GM12864 (cell line): Measurements from ENCODE around the gene CKAP5.
"Not testable (repeated sequence)": the region's sequence is repeated elsewhere in the genome, so short reads cannot be mapped to it uniquely, and the experiment has no call there.

Experiments
- DNase-seq: peaks from one replicate; pipeline ENCODE4 v3.0.0-alpha.2; 2011; ENCODE audit warnings: low read depth
- H3K4me3 ChIP-seq: 2 replicates; pipeline ENCODE4 v1.5.1; 2011; ENCODE audit warnings: mild to moderate bottlenecking, low read depth, low read length, control low read depth
- TF ChIP-seq, protein P1 (sequence below): IDR thresholded peaks from 2 replicates; pipeline ENCODE4 v1.5.1; 2011; ENCODE audit warnings: low read depth, mild to moderate bottlenecking, moderate library complexity, low read length, control low read depth, inconsistent platforms; ENCODE audit errors: missing control alignments

Gene CKAP5

GRCh38 chr11:46712874-46713576 lies 133.1 kb downstream of the CKAP5 start:
- TF ChIP-seq, protein P1, sequence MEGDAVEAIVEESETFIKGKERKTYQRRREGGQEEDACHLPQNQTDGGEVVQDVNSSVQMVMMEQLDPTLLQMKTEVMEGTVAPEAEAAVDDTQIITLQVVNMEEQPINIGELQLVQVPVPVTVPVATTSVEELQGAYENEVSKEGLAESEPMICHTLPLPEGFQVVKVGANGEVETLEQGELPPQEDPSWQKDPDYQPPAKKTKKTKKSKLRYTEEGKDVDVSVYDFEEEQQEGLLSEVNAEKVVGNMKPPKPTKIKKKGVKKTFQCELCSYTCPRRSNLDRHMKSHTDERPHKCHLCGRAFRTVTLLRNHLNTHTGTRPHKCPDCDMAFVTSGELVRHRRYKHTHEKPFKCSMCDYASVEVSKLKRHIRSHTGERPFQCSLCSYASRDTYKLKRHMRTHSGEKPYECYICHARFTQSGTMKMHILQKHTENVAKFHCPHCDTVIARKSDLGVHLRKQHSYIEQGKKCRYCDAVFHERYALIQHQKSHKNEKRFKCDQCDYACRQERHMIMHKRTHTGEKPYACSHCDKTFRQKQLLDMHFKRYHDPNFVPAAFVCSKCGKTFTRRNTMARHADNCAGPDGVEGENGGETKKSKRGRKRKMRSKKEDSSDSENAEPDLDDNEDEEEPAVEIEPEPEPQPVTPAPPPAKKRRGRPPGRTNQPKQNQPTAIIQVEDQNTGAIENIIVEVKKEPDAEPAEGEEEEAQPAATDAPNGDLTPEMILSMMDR = no peak
- DNase-seq = no peak
- H3K4me3 ChIP-seq = no peak overlapping the region

GRCh38 chr11:46711303-46711702 lies 134.8 kb downstream of the CKAP5 start:
- TF ChIP-seq, protein P1 = no peak
- no peak overlapping the region for H3K4me3 ChIP-seq
- DNase-seq = no peak

DNA sequence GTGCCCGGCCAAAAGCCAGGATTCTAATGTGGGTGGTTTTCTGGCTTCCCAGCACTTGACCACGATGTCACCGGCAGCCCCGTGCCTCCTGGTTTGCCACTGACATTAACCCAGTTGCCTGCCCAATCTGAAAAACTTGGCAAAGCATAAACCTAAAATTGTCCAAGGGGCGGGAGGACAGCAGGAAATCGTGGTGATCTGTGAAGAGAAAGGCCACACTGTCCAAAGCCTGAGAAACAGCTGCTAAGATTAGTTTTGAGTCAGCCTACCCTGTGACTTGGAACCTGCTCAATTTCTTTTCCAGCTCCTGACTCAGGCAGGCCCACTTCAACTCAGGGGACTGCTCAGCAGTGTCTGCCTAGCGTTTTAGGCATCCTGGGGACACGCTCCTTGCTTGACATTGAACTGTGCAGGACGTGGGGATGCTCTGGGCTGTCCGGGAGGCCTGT lies 135.2 kb downstream of the CKAP5 start:
- DNase-seq = no peak
- H3K4me3 ChIP-seq = no peak overlapping the region
- TF ChIP-seq, protein P1 = no peak

- DNase-seq, H3K4me3 ChIP-seq: not testable (repeated sequence)
These were observed 136.7 kb downstream of the CKAP5 start for GRCh38 chr11:46709351-46709750.

DNA sequence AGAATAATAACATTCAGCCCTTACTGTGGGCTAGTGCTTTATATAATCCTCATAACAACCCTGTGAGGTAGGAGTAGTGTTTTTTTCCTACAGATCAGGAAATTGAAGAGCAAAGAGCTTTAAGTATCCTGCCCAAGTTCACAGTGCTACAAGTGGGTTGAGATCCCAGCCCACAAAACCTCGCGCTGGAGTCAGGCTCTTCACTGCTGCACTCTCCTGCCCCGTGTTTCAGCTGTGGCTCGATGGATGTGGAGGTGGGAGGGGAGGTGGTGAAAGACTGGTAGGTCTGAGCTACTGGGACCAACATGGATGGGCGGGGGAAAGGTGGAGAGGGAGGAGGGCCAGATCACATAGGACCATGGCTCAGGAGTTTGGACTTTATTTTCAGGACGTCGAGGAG lies 139.2 kb downstream of the CKAP5 start:
- no peak overlapping the region for H3K4me3 ChIP-seq
- no peak for DNase-seq
- TF ChIP-seq, protein P1 = no peak

DNA sequence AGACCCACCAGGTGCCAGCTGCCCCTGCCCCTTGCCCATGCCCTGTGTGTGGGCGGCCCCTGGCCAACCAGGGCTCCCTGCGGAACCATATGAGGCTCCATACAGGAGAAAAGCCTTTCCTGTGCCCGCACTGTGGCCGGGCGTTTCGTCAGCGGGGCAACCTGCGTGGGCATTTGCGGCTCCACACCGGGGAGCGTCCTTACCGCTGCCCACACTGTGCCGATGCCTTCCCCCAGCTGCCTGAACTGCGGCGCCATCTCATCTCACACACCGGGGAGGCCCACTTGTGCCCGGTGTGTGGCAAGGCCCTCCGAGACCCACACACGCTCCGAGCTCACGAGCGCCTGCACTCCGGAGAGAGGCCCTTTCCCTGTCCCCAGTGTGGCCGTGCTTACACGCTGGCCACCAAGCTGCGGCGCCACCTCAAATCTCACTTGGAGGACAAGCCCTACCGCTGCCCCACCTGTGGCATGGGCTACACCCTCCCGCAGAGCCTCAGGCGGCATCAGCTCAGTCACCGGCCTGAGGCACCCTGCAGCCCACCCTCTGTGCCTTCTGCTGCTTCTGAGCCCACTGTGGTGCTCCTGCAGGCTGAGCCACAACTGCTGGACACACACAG lies 140.9 kb downstream of the CKAP5 start:
- no peak for DNase-seq
- no peak overlapping the region for H3K4me3 ChIP-seq
- TF ChIP-seq, protein P1 = no peak

GRCh38 chr11:46701078-46701654 lies 144.9 kb downstream of the CKAP5 start:
- TF ChIP-seq, protein P1 = no peak
- peak overlapping the region; percentile 100 for H3K4me3 ChIP-seq
- no peak for DNase-seq
